IgD-negative memory B cell (primary cell): Measurements from ENCODE around the gene SPIB. TPM values are rescaled to one million over a fixed set of nuclear protein-coding genes. Genes with fewer than 3 reads are reported as not detected.
"Not testable (repeated sequence)": the region's sequence is repeated elsewhere in the genome, so short reads cannot be mapped to it uniquely, and the experiment has no call there.

Source experiments
- H3K27ac Mint-ChIP-seq, 3 donors: one replicate each; pipeline ENCODE4 v1.8.0; 2020 to 2022; ENCODE audit warnings: mild to moderate bottlenecking in 3 of 3, mixed read lengths in 3 of 3, moderate library complexity in 1 of 3
- H3K27me3 Mint-ChIP-seq: one replicate; pipeline ENCODE4 v1.8.0; 2021; ENCODE audit warnings: mixed read lengths
- H3K36me3 Mint-ChIP-seq: one replicate; pipeline ENCODE4 v1.8.0; 2020; ENCODE audit warnings: mild to moderate bottlenecking, mixed read lengths
- H3K4me1 Mint-ChIP-seq, 3 donors: one replicate each; pipeline ENCODE4 v1.8.0; 2020 to 2022; ENCODE audit warnings: mixed read lengths in 3 of 3, mild to moderate bottlenecking in 1 of 3
- H3K4me3 Mint-ChIP-seq, 4 donors: one replicate each; pipeline ENCODE4 v1.8.0; 2020 to 2022; ENCODE audit warnings: mild to moderate bottlenecking in 4 of 4, mixed read lengths in 4 of 4, moderate library complexity in 3 of 4
- H3K9me3 Mint-ChIP-seq, 3 donors: one replicate each; pipeline ENCODE4 v1.8.0; 2020 to 2021; ENCODE audit warnings: mixed read lengths in 3 of 3, mild to moderate bottlenecking in 1 of 3
- polyA plus RNA-seq: library from polyadenylated mRNA; unstranded; fragments of 300-500 nt; fragmentation: Illumina TruSeq; gene quantifications from one replicate; pipeline ENCODE4 v1.2.3, GENCODE V29; 2021

Gene SPIB
- polyA plus RNA-seq, 1 donor from 2014 or later: 403 TPM

DNA sequence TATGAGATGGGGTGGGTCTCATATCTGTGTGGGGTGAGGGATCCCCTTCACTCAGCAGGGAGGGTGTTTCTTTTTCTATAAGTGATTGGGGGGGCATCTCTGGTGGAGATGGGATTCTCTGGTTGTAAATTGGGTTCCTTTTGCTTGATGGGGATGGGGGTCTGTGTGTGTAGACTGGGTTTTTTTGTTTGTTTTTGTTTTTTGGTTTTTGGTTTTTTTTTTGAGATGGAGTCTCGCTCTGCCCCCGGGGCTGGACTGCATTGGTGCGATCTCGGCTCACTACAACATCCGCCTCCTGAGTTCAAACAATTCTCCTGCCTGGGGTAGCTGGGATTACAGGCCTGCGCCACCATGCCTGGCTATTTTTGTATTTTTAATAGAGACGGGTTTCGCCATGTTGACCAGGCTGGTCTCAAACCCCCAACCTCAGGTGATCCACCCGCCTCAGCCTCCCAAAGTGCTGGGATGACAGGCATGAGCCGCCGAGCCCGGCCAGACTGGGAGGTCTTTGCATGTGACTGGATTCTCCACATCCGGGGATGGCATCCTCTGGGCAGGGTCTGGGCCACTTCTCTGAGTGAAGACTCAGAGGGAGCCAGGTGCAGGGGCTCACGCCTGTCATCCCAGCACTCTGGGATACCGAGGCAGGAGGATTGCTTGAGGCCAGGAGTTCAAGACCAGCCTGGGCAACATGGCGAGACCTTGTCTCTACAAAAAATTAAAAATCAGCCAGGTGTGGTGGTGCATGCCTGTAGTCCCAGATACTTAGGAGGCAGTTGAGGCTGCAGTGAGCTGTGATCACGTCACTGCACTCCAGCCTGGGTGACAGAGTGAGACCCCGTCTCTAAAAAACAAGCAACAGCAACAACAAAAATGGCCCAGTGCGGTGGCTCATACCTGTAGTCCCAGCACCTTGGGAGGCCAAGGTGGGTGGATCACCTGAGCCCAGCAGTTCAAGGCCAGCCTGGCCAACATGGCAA, 14.8 kb downstream of the SPIB start:
- peak overlapping the region; percentile 89 to 95 (median 95) for H3K27ac Mint-ChIP-seq
- H3K27me3 Mint-ChIP-seq: no peaks in the 10 kb centered on the region
- H3K9me3 Mint-ChIP-seq: no peaks in the 10 kb centered on the region
- H3K4me1 Mint-ChIP-seq: peaks cover 30 to 42% (median 37%) of the 10 kb centered on the region in 3 donors
- H3K36me3 Mint-ChIP-seq: no peaks in the 10 kb centered on the region
- H3K4me3 Mint-ChIP-seq: peak overlapping the region; percentile 78 to 94 (median 88)

DNA sequence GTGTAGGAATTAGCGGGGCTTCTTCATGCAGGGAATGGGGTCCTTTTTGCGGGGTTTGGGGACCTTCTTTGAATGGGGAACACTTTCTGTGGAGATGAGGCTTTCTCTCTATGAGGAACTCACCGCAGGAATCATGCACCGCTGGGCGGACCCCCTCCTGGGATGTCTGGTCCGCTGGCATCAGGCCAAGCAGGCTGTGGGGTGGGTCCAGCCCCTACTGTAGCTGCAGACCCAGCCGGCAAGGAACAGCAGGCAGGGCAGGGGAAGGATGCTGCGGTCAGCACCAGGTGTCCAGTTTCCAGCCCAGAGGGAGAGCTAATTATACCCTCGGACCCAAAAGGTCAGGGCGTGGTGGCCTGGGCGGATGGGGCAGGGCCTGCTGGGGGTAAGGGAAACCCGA, 15.8 kb downstream of the SPIB start:
- Mint-ChIP-seq H3K27ac (peak overlapping the region in 2 of 3 donors; percentile 95), H3K4me3 (peak overlapping the region; percentile 52 to 91 (median 88)), H3K4me1 (peaks cover 25 to 35% (median 32%) of the 10 kb centered on the region in 3 donors), H3K27me3 (no peaks in the 10 kb centered on the region), H3K36me3 (no peaks in the 10 kb centered on the region), H3K9me3 (no peaks in the 10 kb centered on the region)

DNA sequence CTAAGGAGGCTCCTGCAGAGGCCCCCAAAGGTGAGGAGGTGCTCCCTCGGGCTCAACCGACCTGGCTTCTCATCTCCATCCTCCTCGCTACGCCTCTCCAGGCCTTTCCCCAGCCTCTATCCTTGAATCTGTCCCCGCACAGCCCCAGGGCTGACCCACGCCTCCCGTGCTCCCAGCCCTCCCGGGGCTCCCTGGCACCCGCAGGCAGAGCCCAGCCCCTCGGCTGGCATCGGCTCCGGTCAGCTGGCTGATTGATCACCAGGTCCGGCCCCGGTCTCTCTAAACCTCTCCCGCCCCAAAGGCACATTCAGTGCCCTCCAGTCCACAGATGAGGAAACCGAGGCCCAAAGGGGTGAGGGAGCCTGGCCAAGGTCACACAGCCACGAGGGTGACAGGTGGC, 16.5 kb downstream of the SPIB start:
- Mint-ChIP-seq H3K4me1 (peaks cover 22 to 30% (median 27%) of the 10 kb centered on the region in 3 donors), H3K27ac (peak overlapping the region in 1 of 3 donors; percentile 10), H3K9me3 (no peaks in the 10 kb centered on the region), H3K27me3 (no peaks in the 10 kb centered on the region), H3K4me3 (no peak overlapping the region), H3K36me3 (no peaks in the 10 kb centered on the region)

DNA sequence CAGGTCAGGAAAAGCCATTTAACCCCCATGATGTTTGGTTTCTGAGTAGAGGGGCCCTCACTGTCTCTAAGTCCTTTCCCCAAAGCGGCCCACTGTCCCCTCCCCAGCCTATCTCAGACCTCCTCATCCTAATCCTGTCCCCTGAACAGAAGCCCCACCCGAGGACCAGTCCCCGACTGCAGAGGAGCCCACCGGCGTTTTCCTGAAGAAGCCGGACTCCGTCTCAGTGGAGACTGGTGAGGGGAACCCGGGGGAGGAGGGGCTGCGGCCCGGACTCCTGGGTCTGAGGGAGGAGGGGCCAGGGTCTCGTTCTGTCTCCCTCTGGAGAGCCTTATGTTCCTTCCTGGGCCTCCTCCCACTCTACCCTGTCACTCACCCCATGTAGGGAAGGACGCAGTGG, 16.9 kb downstream of the SPIB start:
- Mint-ChIP-seq H3K27ac (peak overlapping the region in 1 of 3 donors; percentile 10), H3K4me3 (no peak overlapping the region), H3K36me3 (no peaks in the 10 kb centered on the region), H3K9me3 (no peaks in the 10 kb centered on the region), H3K27me3 (no peaks in the 10 kb centered on the region), H3K4me1 (peaks cover 21 to 29% (median 26%) of the 10 kb centered on the region in 3 donors)

DNA sequence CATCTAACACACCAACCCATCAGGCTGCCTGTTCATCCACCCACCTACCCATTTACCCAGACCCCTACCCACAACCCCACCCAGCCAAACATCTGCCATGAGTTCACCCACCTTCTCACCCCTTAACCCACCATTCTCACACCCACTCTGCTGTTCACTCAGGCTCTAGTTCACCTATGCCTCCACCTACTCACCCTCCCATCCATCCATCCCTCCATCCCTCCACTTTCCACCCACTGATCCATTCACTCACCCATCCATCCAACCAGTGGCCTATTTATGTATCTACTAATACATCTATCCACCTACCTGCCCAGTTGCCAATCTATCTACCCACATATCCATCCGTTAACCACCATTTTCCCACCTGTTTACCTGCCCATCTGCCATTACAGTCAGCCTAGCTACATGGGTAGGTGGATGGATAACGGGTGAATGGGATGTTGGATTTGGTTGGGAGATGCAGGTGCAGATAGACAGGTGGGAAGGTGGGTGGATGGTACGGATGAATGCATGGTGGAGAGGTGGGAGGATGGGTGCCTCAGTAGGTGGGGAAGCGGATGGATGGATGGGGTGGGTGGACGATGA, 19.2 kb downstream of the SPIB start:
- Mint-ChIP-seq H3K9me3 (no peaks in the 10 kb centered on the region), H3K36me3 (no peaks in the 10 kb centered on the region), H3K27ac (peak overlapping the region in 1 of 3 donors; percentile 50)

DNA sequence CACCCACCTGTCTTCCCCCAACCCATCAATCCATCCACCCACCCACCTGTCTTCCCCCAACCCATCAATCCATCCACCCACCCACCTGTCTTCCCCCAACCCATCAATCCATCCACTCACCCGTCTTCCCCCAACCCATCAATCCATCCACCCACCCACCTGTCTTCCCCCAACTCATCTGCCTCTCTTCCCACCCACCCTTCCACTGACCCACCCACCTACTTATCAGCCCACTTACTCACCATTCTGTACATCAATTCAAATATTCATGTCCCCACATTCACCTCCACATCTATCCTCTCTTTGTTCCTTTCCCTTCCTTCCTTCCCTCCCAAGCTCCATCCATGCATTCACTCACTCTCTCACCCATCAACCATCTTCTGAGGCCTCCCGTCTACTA, 20.4 kb downstream of the SPIB start:
- H3K9me3 Mint-ChIP-seq, H3K36me3 Mint-ChIP-seq, H3K27me3 Mint-ChIP-seq, H3K27ac Mint-ChIP-seq, H3K4me3 Mint-ChIP-seq, H3K4me1 Mint-ChIP-seq: not testable (repeated sequence)

More for the DNA sequence above, 19.2 kb downstream of the SPIB start:
- Mint-ChIP-seq H3K4me1 (peaks cover 12 to 17% (median 17%) of the 10 kb centered on the region in 3 donors), H3K27me3 (no peaks in the 10 kb centered on the region), H3K4me3 (no peak overlapping the region)

DNA sequence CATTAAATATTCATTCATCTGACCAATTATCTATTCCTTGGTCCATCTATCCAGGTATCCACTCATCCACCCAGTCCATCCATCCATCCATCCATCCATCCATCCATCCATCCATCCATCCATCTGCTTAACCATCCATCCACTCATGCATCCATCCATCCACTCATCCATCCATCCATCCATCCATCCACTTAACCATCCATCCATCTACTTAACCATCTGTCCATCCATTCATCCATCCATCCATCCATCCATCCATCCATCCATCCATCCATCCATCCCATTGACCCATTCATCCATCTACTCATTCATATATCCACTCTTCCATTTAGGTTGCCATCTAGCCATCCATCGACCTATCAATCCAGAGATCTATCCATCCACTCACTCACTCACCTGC, 25.3 kb downstream of the SPIB start:
- H3K27me3 Mint-ChIP-seq: no peaks in the 10 kb centered on the region
- H3K4me3 Mint-ChIP-seq: no peak overlapping the region
- no peak overlapping the region for H3K27ac Mint-ChIP-seq
- no peaks in the 10 kb centered on the region for H3K36me3 Mint-ChIP-seq
- peaks cover 0 to 2% (median 0%) of the 10 kb centered on the region in 3 donors for H3K4me1 Mint-ChIP-seq
- H3K9me3 Mint-ChIP-seq: peaks cover 0 to 4% (median 0%) of the 10 kb centered on the region in 3 donors

DNA sequence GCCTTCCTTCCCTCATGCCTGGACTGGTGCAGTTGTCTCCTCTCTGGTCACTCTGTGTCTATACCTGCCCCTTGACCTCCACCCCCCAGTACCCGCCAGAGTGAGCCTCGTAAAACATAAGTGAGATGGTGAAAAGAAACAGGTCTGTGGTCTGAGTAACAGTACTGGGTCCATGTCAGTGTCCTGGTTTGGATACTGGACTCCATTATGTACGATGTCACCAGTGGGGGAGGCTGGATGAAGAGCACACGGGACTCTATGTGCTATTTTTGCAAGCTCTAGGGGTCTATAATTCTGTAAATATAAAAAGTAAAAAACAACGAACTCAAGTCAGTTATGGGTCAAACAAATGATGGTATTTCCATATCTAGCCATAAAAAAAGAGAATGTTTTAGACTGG, 28.3 kb downstream of the SPIB start:
- peaks cover 0 to 4% (median 0%) of the 10 kb centered on the region in 3 donors for H3K9me3 Mint-ChIP-seq

DNA sequence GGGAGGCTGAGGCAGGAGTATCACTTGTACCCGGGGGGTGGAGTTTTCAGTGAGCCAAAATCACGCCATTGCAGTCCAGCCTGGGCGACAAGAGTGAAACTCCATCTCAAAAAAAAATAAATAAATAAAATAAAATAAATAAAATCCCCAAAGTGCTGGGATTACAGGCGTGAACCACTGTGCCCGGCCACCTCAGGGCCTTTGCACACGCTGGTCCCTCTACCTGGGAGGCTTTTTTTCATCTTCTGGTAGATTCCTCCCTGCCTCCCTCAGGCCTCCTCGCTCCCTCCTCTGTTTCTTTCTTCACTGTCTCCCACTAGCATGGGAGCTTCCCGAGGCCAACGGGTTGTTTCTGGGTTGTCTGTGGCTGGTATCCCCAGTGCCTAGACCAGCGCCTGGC, 29.0 kb downstream of the SPIB start:
- peak overlapping the region in 1 of 3 donors; percentile 48 for H3K27ac Mint-ChIP-seq
- H3K27me3 Mint-ChIP-seq: no peaks in the 10 kb centered on the region
- H3K4me1 Mint-ChIP-seq: peaks cover 0 to 5% (median 3%) of the 10 kb centered on the region in 3 donors
- peaks cover 0 to 4% (median 3%) of the 10 kb centered on the region in 3 donors for H3K9me3 Mint-ChIP-seq
- no peak overlapping the region for H3K4me3 Mint-ChIP-seq
- H3K36me3 Mint-ChIP-seq: no peaks in the 10 kb centered on the region

More for the DNA sequence above, 28.3 kb downstream of the SPIB start:
- Mint-ChIP-seq H3K4me3 (no peak overlapping the region), H3K4me1 (peaks cover 0 to 3% (median 2%) of the 10 kb centered on the region in 3 donors), H3K27me3 (no peaks in the 10 kb centered on the region), H3K27ac (peak overlapping the region in 1 of 3 donors; percentile 35), H3K36me3 (no peaks in the 10 kb centered on the region)

DNA sequence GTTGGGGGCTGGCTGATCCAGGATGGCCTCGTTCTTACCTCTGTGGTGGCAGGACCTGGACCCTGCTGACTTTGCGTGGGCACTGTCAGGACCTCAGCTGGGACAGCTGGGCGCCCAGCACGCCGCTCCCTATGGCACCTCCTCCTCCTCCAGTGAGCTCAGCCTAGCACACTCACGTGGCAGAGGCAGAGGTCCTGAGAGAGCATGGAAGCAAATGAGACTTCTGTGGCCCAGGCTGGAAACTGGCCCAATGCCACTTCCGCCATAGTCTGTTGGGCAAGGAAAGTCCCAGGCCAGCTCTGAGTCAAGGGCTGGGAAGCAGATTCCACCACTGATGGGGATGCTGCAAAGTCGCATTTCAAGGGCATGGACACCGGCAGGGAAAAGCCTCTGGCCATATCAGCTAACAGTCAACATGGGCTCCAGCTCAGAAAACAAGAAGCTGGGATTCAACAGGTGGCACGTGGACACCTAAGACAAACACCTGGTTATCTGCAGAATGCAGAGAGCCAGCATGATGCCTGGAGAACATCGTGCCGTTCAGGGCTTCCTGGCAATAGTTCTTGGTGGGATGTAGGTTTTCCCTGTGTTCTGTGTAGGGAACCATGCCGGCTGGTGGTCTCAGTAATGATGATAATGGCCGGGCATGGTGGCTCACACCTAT, 30.6 kb downstream of the SPIB start:
- Mint-ChIP-seq H3K36me3 (no peaks in the 10 kb centered on the region), H3K27ac (no peak overlapping the region), H3K9me3 (peaks cover 0 to 3% (median 0%) of the 10 kb centered on the region in 3 donors), H3K27me3 (no peaks in the 10 kb centered on the region), H3K4me3 (no peak overlapping the region), H3K4me1 (peaks cover 0 to 5% (median 3%) of the 10 kb centered on the region in 3 donors)

DNA sequence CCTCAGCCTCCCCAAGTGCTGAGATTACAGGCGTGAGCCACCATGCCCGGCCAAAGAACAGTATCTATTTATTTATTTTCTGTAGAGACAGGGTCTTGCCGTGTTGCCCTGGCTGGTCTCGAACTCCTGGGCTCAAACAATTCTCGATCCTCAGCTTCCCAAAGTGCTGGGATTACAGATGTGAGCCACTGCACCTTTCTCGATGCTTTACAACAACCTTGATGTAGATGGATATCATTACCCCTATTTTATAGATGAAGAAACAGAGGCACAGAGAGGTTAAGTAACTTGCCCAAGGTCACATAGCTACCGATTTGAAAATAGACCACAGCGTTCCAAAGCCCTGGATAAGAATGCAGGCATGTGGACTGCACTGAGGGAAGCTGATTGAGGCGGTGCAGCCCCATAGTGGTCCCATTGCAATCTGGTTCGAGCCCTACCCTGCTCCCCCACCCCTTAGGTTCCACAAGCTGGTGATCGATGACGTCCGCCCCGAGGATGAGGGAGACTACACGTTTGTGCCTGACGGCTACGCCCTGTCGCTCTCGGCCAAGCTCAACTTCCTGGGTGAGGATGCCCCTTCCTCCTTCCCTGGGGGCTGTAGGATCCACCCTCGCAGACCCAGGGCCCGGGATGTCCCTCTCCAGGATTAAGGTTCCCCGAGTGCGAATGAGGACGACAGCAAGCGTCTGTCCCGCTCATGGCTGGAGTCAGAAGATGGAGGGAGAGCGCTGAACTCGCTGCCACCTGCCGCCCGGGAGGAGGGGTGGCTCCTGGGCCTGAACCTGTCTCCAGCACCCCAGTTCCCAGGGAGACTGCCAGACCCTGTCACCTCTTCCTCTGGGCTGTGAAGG, 31.9 kb downstream of the SPIB start:
- Mint-ChIP-seq H3K9me3 (peaks cover 0 to 3% (median 0%) of the 10 kb centered on the region in 3 donors), H3K4me1 (peaks cover 0 to 5% (median 3%) of the 10 kb centered on the region in 3 donors), H3K4me3 (peak overlapping the region in 1 of 4 donors; percentile 43), H3K27ac (peak overlapping the region in 1 of 3 donors; percentile 23), H3K27me3 (no peaks in the 10 kb centered on the region), H3K36me3 (no peaks in the 10 kb centered on the region)

DNA sequence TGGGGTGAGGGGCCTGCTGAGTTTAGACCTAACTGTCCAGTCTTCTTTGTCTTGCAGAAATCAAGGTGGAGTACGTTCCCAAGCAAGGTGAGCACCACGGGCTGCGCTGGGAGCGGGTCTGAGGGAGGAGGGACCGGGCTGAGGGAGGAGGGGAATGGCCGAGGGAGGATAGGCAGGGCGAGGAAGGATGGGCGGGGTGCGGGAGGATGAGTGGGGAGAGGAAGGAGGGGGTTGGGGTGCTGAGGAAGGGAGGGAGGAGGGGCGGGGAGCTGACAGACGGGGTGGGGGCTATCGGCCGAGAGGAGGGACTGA, 32.4 kb downstream of the SPIB start:
- Mint-ChIP-seq H3K27ac (no peak overlapping the region), H3K4me3 (no peak overlapping the region)

DNA sequence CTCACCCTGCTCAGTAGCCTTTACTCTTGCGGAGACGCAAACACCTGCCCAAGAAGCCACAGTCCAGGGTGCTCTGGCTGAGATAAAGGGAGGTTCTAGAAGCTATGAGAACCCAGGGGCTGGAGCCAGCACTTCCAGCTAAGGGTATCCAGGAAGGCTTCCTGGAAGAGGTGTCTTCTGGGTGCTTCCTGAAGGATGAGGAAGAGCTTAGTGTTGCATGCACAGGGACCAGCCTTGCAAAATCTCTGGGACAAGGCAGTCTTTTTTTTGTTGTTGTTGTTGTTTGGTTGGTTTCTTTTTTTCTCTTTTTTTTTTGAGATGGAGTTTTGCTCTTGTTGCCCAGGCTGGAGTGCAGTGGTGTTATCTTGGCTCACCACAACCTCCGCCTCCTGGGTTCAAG, 34.5 kb downstream of the SPIB start:
- Mint-ChIP-seq H3K4me1 (peaks cover 0 to 5% (median 3%) of the 10 kb centered on the region in 3 donors), H3K4me3 (no peak overlapping the region), H3K27me3 (no peaks in the 10 kb centered on the region), H3K9me3 (peaks cover 0 to 3% (median 0%) of the 10 kb centered on the region in 3 donors), H3K36me3 (peaks cover 2% of the 10 kb centered on the region), H3K27ac (no peak overlapping the region)

More for the DNA sequence above, 32.4 kb downstream of the SPIB start:
- H3K36me3 Mint-ChIP-seq: no peaks in the 10 kb centered on the region
- peaks cover 0 to 3% (median 0%) of the 10 kb centered on the region in 3 donors for H3K9me3 Mint-ChIP-seq
- H3K27me3 Mint-ChIP-seq: no peaks in the 10 kb centered on the region
- H3K4me1 Mint-ChIP-seq: peaks cover 0 to 5% (median 3%) of the 10 kb centered on the region in 3 donors

DNA sequence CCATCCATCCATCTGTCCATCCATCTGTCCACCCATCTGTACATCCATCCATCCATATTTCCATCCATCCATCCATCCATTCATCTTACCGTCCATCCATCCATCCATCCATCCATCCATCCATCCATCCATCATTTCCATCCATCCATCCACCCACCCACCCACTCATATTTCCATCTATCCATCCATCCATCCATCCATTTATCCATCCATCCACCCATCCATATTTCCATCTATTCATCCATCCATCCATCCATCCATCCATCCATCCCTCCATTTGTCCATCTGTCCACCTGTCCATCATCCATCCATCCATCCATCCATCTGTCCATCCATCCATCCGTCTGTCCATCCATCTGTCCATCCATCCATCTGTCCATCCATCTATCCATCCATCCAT, 37.3 kb downstream of the SPIB start:
- H3K27me3 Mint-ChIP-seq: peaks cover 3% of the 10 kb centered on the region
- H3K4me1 Mint-ChIP-seq: peaks cover 7 to 12% (median 7%) of the 10 kb centered on the region in 3 donors
- peak overlapping the region in 1 of 4 donors; percentile 12 for H3K4me3 Mint-ChIP-seq
- peaks cover 0 to 3% (median 0%) of the 10 kb centered on the region in 3 donors for H3K9me3 Mint-ChIP-seq
- peaks cover 2% of the 10 kb centered on the region for H3K36me3 Mint-ChIP-seq
- no peak overlapping the region for H3K27ac Mint-ChIP-seq
